Neural crest cell (in vitro differentiated cells): ENCODE data around the gene UBE2J2. TPM values are rescaled to one million over a fixed set of nuclear protein-coding genes. Genes with fewer than 3 reads are reported as not detected.

Experiments
- DNase-seq: peaks from one replicate; pipeline ENCODE4 v3.0.0; 2021; ENCODE audit warnings: low read depth, mixed read lengths, low spot score
- H3K27ac Mint-ChIP-seq: one replicate; pipeline ENCODE4 v1.8.0; 2021; ENCODE audit warnings: mild to moderate bottlenecking, mixed read lengths; ENCODE audit not compliant: unreplicated experiment
- H3K27me3 Mint-ChIP-seq: 2 replicates; pipeline ENCODE4 v1.8.0; 2021; ENCODE audit warnings: low read depth, mild to moderate bottlenecking, mixed read lengths
- H3K36me3 Mint-ChIP-seq: 2 replicates; pipeline ENCODE4 v1.8.0; 2021; ENCODE audit warnings: low read depth, mild to moderate bottlenecking, mixed read lengths
- H3K4me1 Mint-ChIP-seq: 2 replicates; pipeline ENCODE4 v1.8.0; 2021; ENCODE audit warnings: mixed read lengths
- H3K4me3 Mint-ChIP-seq: one replicate; pipeline ENCODE4 v1.8.0; 2021; ENCODE audit warnings: mild to moderate bottlenecking, mixed read lengths
- H3K9me3 Mint-ChIP-seq: 2 replicates; pipeline ENCODE4 v1.8.0; 2021; ENCODE audit warnings: mixed read lengths
- CTCF ChIP-seq: fragments of 200-600 bp; sonication (generic); conservative IDR thresholded peaks from 2 replicates; pipeline ENCODE4 v1.5.0; 2021; ENCODE audit warnings: antibody characterized with exemption, mild to moderate bottlenecking
- total RNA-seq: library from RNA; stranded (reverse); gene quantifications from 2 replicates; pipeline ENCODE4 v1.2.1, GENCODE V29; 2021

UBE2J2 gene
- total RNA-seq, 1 donor from 2014 or later: 80.8 TPM

GRCh38 chr1:1259119-1259488 lies 14.6 kb downstream of the UBE2J2 start:
- H3K4me1 Mint-ChIP-seq: no peaks in the 10 kb centered on the region
- DNase-seq: no peak
- no peak for TF ChIP-seq CTCF
- no peak overlapping the region for H3K27ac Mint-ChIP-seq
- H3K4me3 Mint-ChIP-seq: no peak overlapping the region
- no peaks in the 10 kb centered on the region for H3K27me3 Mint-ChIP-seq
- H3K9me3 Mint-ChIP-seq: no peaks in the 10 kb centered on the region
- peaks cover 12% of the 10 kb centered on the region for H3K36me3 Mint-ChIP-seq

GRCh38 chr1:1256956-1257871 lies 16.4 kb downstream of the UBE2J2 start:
- no peaks in the 10 kb centered on the region for H3K9me3 Mint-ChIP-seq

GRCh38 chr1:1255611-1256010 lies 18.0 kb downstream of the UBE2J2 start:
- Mint-ChIP-seq H3K27ac (no peak overlapping the region), H3K4me3 (no peak overlapping the region)

More at GRCh38 chr1:1256956-1257871, 16.4 kb downstream of the UBE2J2 start:
- no peak overlapping the region for H3K4me3 Mint-ChIP-seq
- DNase-seq: no peak
- H3K36me3 Mint-ChIP-seq: peaks cover 12% of the 10 kb centered on the region
- TF ChIP-seq CTCF: no peak
- H3K27ac Mint-ChIP-seq: no peak overlapping the region
- H3K4me1 Mint-ChIP-seq: no peaks in the 10 kb centered on the region
- no peaks in the 10 kb centered on the region for H3K27me3 Mint-ChIP-seq

GRCh38 chr1:1255078-1255477 lies 18.6 kb downstream of the UBE2J2 start:
- Mint-ChIP-seq H3K36me3 (peaks cover 5% of the 10 kb centered on the region), H3K9me3 (no peaks in the 10 kb centered on the region), H3K4me3 (no peak overlapping the region), H3K4me1 (peaks cover 3% of the 10 kb centered on the region), H3K27ac (no peak overlapping the region), H3K27me3 (peaks cover 2% of the 10 kb centered on the region)
- no peak for DNase-seq
- no peak for TF ChIP-seq CTCF

More at GRCh38 chr1:1255611-1256010, 18.0 kb downstream of the UBE2J2 start:
- H3K36me3 Mint-ChIP-seq: peaks cover 8% of the 10 kb centered on the region
- H3K4me1 Mint-ChIP-seq: no peaks in the 10 kb centered on the region
- DNase-seq: no peak
- no peaks in the 10 kb centered on the region for H3K27me3 Mint-ChIP-seq
- no peak for TF ChIP-seq CTCF
- H3K9me3 Mint-ChIP-seq: no peaks in the 10 kb centered on the region

- no peaks in the 10 kb centered on the region for H3K9me3 Mint-ChIP-seq
- H3K27me3 Mint-ChIP-seq: peaks cover 7% of the 10 kb centered on the region
- peaks cover 3% of the 10 kb centered on the region for H3K4me1 Mint-ChIP-seq
- H3K36me3 Mint-ChIP-seq: peaks cover 2% of the 10 kb centered on the region
- H3K27ac Mint-ChIP-seq: no peak overlapping the region
- no peak for TF ChIP-seq CTCF
- DNase-seq: no peak
- H3K4me3 Mint-ChIP-seq: no peak overlapping the region
Observed at GRCh38 chr1:1254667-1254998, 19.0 kb downstream of the UBE2J2 start.
